HEK293 (cell line): ENCODE data around the gene TLE1.

Experiments used
- CTCF ChIA-PET: fragments of 350-600 bp; formaldehyde crosslinking; extraction: SDS; loops from one replicate; lab custom pipeline; 2021; ENCODE audit warnings: antibody characterized with exemption; lab: Yijun Ruan, JAX
- POLR2A ChIA-PET: fragments of 300-600 bp; formaldehyde crosslinking; extraction: SDS; loops from one replicate; lab custom pipeline; 2020; ENCODE audit warnings: antibody characterized with exemption, inconsistent platforms; lab: Yijun Ruan, JAX
- H3K27ac ChIP-seq: fragments of 200-500 bp; sonication (Bioruptor generic); 2 replicates; pipeline ENCODE4 v1.5.1; 2014; ENCODE audit warnings: low read depth, low read length, control low read depth, inconsistent platforms; ENCODE audit errors: extremely low read depth
- H3K36me3 ChIP-seq, 2 experiments: fragments of 200-500 bp in 1 of 2; sonication (Bioruptor generic) in 1 of 2; 1 replicate in 1 of 2; 2 replicates in 1 of 2; pipeline ENCODE4 v1.5.1; 2014 to 2017; ENCODE audit warnings: inconsistent platforms in 2 of 2, low read length in 2 of 2; ENCODE audit not compliant: control insufficient read depth in 2 of 2, insufficient read depth in 1 of 2
- H3K4me1 ChIP-seq: fragments of 200-500 bp; sonication (Bioruptor generic); 2 replicates; pipeline ENCODE4 v1.5.1; 2014; ENCODE audit warnings: mild to moderate bottlenecking, low read length, inconsistent platforms; ENCODE audit not compliant: control insufficient read depth, insufficient read depth
- H3K4me3 ChIP-seq: 2 replicates; pipeline ENCODE4 v1.5.1; 2011; ENCODE audit warnings: low read depth, mild to moderate bottlenecking, control low read depth, low read length, moderate library complexity
- H3K9me3 ChIP-seq: fragments of 200-500 bp; sonication (Bioruptor generic); 2 replicates; pipeline ENCODE4 v1.5.1; 2014; ENCODE audit warnings: low read depth, low read length, inconsistent platforms; ENCODE audit not compliant: control insufficient read depth, insufficient read depth
- HOXD13 ChIP-seq: sonication (generic); formaldehyde crosslinking; IDR thresholded peaks from 2 replicates; pipeline ENCODE4 v1.8.0; 2022; ENCODE audit warnings: missing genetic modification reagents, borderline replicate concordance
- KLF1 ChIP-seq: fragments of 450-650 bp; formaldehyde crosslinking; IDR thresholded peaks from 2 replicates; pipeline ENCODE4 v1.5.1; 2016; ENCODE audit warnings: missing biosample characterization, missing genetic modification characterization
- MZF1 ChIP-seq: fragments of 450-650 bp; formaldehyde crosslinking; IDR thresholded peaks from 2 replicates; pipeline ENCODE4 v1.5.1; 2017; ENCODE audit warnings: missing biosample characterization, missing genetic modification characterization, borderline replicate concordance
- PRDM1 ChIP-seq: fragments of 450-650 bp; formaldehyde crosslinking; IDR thresholded peaks from 2 replicates; pipeline ENCODE4; 2016; ENCODE audit warnings: missing biosample characterization, missing genetic modification characterization
- SALL2 ChIP-seq: fragments of 450-650 bp; formaldehyde crosslinking; IDR thresholded peaks from 2 replicates; pipeline ENCODE4 v1.5.0; 2017; ENCODE audit warnings: missing biosample characterization, mild to moderate bottlenecking, missing genetic modification characterization, borderline replicate concordance
- SCRT2 ChIP-seq: fragments of 450-650 bp; formaldehyde crosslinking; IDR thresholded peaks from 2 replicates; pipeline ENCODE4 v1.5.1; 2016; ENCODE audit warnings: missing biosample characterization, missing genetic modification characterization
- TCF7L2 ChIP-seq: IDR thresholded peaks from 2 replicates; pipeline ENCODE4 v1.6.1; 2011; ENCODE audit warnings: low read depth, mild to moderate bottlenecking, inconsistent platforms, low read length, moderate library complexity, borderline replicate concordance
- YY1 ChIP-seq: fragments of 450-650 bp; formaldehyde crosslinking; IDR thresholded peaks from 2 replicates; pipeline ENCODE4 v1.5.1; 2018; ENCODE audit warnings: missing biosample characterization, missing genetic modification characterization
- ZBTB20 ChIP-seq: fragments of 450-650 bp; formaldehyde crosslinking; IDR thresholded peaks from 2 replicates; pipeline ENCODE4 v1.5.1; 2016; ENCODE audit warnings: missing biosample characterization, missing genetic modification characterization
- ZBTB48 ChIP-seq: fragments of 450-650 bp; formaldehyde crosslinking; IDR thresholded peaks from 2 replicates; pipeline ENCODE4 v1.5.1; 2016; ENCODE audit warnings: missing biosample characterization, missing genetic modification characterization
- ZNF133 ChIP-seq: fragments of 450-650 bp; formaldehyde crosslinking; IDR thresholded peaks from 2 replicates; pipeline ENCODE4 v1.5.1; 2016; ENCODE audit warnings: missing biosample characterization, missing genetic modification characterization
- ZNF214 ChIP-seq: fragments of 450-650 bp; formaldehyde crosslinking; IDR thresholded peaks from 2 replicates; pipeline ENCODE4 v1.5.1; 2017; ENCODE audit warnings: missing biosample characterization, mild to moderate bottlenecking, missing genetic modification characterization, borderline replicate concordance
- ZNF24 ChIP-seq: fragments of 450-650 bp; formaldehyde crosslinking; IDR thresholded peaks from 2 replicates; pipeline ENCODE4 v1.5.1; 2016; ENCODE audit warnings: missing biosample characterization, missing genetic modification characterization
- ZNF324 ChIP-seq: fragments of 450-650 bp; formaldehyde crosslinking; IDR thresholded peaks from 2 replicates; pipeline ENCODE4 v1.5.1; 2016; ENCODE audit warnings: missing biosample characterization, missing genetic modification characterization
- ZNF391 ChIP-seq: fragments of 450-650 bp; formaldehyde crosslinking; IDR thresholded peaks from 2 replicates; pipeline ENCODE4 v1.5.1; 2016; ENCODE audit warnings: low read depth, missing biosample characterization, missing genetic modification characterization, borderline replicate concordance
- ZNF449 ChIP-seq: fragments of 450-650 bp; formaldehyde crosslinking; IDR thresholded peaks from 2 replicates; pipeline ENCODE4 v1.5.1; 2017; ENCODE audit warnings: missing biosample characterization, mild to moderate bottlenecking, missing genetic modification characterization, moderate library complexity
- ZNF561 ChIP-seq: fragments of 450-650 bp; IDR thresholded peaks from 2 replicates; pipeline ENCODE4 v1.5.1; 2018; ENCODE audit warnings: missing biosample characterization, missing genetic modification characterization, borderline replicate concordance
- ZNF596 ChIP-seq: fragments of 450-650 bp; IDR thresholded peaks from 2 replicates; pipeline ENCODE4 v1.5.0; 2018; ENCODE audit warnings: missing biosample characterization, mild to moderate bottlenecking, missing genetic modification characterization, moderate library complexity
- ZNF629 ChIP-seq: fragments of 450-650 bp; formaldehyde crosslinking; IDR thresholded peaks from 2 replicates; pipeline ENCODE4 v1.5.1; 2017; ENCODE audit warnings: missing biosample characterization, missing genetic modification characterization
- ZNF664 ChIP-seq: fragments of 450-650 bp; formaldehyde crosslinking; IDR thresholded peaks from 2 replicates; pipeline ENCODE4 v1.5.1; 2016; ENCODE audit warnings: missing biosample characterization, missing genetic modification characterization
- ZNF670 ChIP-seq: fragments of 450-650 bp; formaldehyde crosslinking; IDR thresholded peaks from 2 replicates; pipeline ENCODE4 v1.5.1; 2016; ENCODE audit warnings: missing biosample characterization, missing genetic modification characterization, low read depth
- ZNF791 ChIP-seq: fragments of 450-650 bp; formaldehyde crosslinking; IDR thresholded peaks from 2 replicates; pipeline ENCODE4 v1.5.1; 2016; ENCODE audit warnings: missing biosample characterization, missing genetic modification characterization
- ZSCAN30 ChIP-seq: fragments of 450-650 bp; IDR thresholded peaks from 2 replicates; pipeline ENCODE4 v1.5.1; 2018; ENCODE audit warnings: missing biosample characterization, mild to moderate bottlenecking, missing genetic modification characterization, moderate library complexity
- ZSCAN5A ChIP-seq: fragments of 450-650 bp; formaldehyde crosslinking; IDR thresholded peaks from 2 replicates; pipeline ENCODE4 v1.5.1; 2016; ENCODE audit warnings: missing biosample characterization, missing genetic modification characterization
- TF ChIP-seq, protein P1 (sequence below): sonication (generic); formaldehyde crosslinking; IDR thresholded peaks from 2 replicates; pipeline ENCODE4 v1.8.1; 2022; ENCODE audit warnings: mild to moderate bottlenecking, moderate library complexity, missing genetic modification reagents
- TF ChIP-seq, protein P2 (sequence below): fragments of 450-650 bp; formaldehyde crosslinking; optimal IDR thresholded peaks from 2 replicates; pipeline ENCODE3; 2016; ENCODE audit warnings: missing biosample characterization, mild to moderate bottlenecking, missing genetic modification characterization
- TF ChIP-seq, protein P3 (sequence below): fragments of 450-650 bp; formaldehyde crosslinking; IDR thresholded peaks from 2 replicates; pipeline ENCODE4 v1.5.1; 2016; ENCODE audit warnings: missing biosample characterization, missing genetic modification characterization
- TF ChIP-seq, protein P4 (sequence below): fragments of 450-650 bp; formaldehyde crosslinking; IDR thresholded peaks from 2 replicates; pipeline ENCODE4 v1.5.1; 2017; ENCODE audit warnings: missing biosample characterization, missing genetic modification characterization

Gene TLE1

DNA sequence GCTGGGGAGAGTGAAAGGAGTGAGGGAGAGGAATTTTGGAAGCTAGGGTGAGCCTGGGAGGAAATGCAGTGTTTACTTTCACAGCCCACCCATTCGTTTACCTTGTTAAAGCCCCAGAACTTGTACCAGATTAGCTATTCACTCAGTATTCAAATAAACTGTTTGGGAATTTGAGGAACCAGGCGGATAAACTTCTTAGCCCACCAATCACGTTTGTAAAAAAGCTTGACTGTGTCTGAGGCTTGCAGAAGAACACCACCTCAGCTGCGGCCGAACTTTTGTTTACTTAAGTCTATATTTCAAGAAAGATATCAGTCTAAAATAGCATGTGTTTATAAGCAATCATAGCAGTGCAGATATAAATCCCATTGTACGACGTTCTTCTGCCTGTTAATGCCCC is 5.2 kb upstream of the TLE1 start:
- H3K4me1 ChIP-seq = peaks cover 11% of the 10 kb centered on the region
- H3K4me3 ChIP-seq = no peak overlapping the region
- H3K27ac ChIP-seq = no peak overlapping the region; the same call in 1 of the 2 replicates
- H3K36me3 ChIP-seq = no peaks in the 10 kb centered on the region
- H3K9me3 ChIP-seq = no peaks in the 10 kb centered on the region
- ChIA-PET POLR2A (no interaction called here), CTCF (interaction anchor here (0.6 to 1.0 kb wide), 2 partner anchors 8 to 164 kb away, joined by 3 read pairs; no protein-coding TSS in a partner anchor)
- TF ChIP-seq ZSCAN30 (tag by site-specific recombination) (no peak), ZNF133 (tag by site-specific recombination) (no peak), ZNF629 (no peak), KLF1 (no peak), ZNF214 (no peak), ZNF449 (tag by site-specific recombination) (no peak), ZNF324 (tag by site-specific recombination) (no peak), SALL2 (tag by site-specific recombination) (no peak), ZNF561 (tag by site-specific recombination) (no peak), ZNF664 (tag by site-specific recombination) (no peak), PRDM1 (tag by site-specific recombination) (no peak)
- TF ChIP-seq, protein P1, sequence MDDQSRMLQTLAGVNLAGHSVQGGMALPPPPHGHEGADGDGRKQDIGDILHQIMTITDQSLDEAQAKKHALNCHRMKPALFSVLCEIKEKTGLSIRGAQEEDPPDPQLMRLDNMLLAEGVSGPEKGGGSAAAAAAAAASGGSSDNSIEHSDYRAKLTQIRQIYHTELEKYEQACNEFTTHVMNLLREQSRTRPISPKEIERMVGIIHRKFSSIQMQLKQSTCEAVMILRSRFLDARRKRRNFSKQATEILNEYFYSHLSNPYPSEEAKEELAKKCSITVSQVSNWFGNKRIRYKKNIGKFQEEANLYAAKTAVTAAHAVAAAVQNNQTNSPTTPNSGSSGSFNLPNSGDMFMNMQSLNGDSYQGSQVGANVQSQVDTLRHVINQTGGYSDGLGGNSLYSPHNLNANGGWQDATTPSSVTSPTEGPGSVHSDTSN = no peak
- TF ChIP-seq, protein P2, sequence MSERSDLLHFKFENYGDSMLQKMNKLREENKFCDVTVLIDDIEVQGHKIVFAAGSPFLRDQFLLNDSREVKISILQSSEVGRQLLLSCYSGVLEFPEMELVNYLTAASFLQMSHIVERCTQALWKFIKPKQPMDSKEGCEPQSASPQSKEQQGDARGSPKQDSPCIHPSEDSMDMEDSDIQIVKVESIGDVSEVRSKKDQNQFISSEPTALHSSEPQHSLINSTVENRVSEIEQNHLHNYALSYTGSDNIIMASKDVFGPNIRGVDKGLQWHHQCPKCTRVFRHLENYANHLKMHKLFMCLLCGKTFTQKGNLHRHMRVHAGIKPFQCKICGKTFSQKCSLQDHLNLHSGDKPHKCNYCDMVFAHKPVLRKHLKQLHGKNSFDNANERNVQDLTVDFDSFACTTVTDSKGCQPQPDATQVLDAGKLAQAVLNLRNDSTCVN (tag by site-specific recombination) = no peak
- TF ChIP-seq, protein P3, sequence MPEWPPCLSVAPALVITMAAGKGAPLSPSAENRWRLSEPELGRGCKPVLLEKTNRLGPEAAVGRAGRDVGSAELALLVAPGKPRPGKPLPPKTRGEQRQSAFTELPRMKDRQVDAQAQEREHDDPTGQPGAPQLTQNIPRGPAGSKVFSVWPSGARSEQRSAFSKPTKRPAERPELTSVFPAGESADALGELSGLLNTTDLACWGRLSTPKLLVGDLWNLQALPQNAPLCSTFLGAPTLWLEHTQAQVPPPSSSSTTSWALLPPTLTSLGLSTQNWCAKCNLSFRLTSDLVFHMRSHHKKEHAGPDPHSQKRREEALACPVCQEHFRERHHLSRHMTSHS (tag by site-specific recombination) = no peak

DNA sequence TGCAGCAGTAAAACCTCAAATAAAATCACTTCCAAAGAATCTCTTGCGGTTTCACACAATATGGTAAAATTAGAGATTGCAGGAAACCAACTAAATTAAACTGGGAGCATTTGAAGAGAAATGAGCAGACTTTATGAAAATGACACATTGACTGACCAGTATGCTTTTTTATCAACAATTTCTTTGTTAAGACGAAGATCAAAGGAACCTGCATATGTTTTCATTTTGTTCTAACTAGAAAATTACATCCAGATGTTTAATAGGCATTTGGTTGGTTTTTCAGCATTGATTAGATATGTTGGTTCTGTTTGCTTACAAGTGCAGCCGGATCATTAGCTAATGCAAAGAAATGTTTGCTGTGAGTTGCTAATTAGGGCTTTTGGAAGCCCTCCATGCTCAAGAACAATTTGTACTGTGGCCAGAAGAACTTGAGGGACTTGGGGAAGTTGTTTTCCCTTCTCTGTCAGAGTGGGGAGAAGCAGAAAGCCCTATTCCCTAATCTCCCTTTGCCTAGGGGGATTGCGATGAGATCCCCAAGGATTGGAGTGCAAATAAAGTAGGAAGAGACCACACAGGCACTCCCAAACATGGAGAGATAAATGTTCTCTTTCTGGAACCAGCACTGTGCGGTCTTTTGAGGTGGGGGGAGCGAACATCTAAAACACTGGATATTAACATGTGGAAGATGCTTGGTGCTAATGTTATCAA is 4.5 kb upstream of the TLE1 start:
- no peaks in the 10 kb centered on the region for H3K36me3 ChIP-seq
- no peak overlapping the region for H3K4me3 ChIP-seq
- no peak overlapping the region; the same call in 1 of the 2 replicates for H3K27ac ChIP-seq
- ChIA-PET CTCF (interaction anchor here (1.0 kb wide), 1 partner anchor 8 kb away, joined by 3 read pairs; no protein-coding TSS in a partner anchor), POLR2A (no interaction called here)
- H3K9me3 ChIP-seq = no peaks in the 10 kb centered on the region
- peaks cover 11% of the 10 kb centered on the region for H3K4me1 ChIP-seq
- TF ChIP-seq ZNF670 = no peak
- no peak for TF ChIP-seq HOXD13 (CRISPR knock-in tag)
- TF ChIP-seq ZNF791 (tag by site-specific recombination) = no peak
- no peak for TF ChIP-seq ZNF24
- TF ChIP-seq YY1 (tag by site-specific recombination) = no peak
- 0 out of 2 replicates have a peak, but pooled peaks have one; percentile 27 for TF ChIP-seq ZBTB48 (tag by site-specific recombination)
- no peak for TF ChIP-seq ZNF596 (tag by site-specific recombination)
- no peak for TF ChIP-seq ZNF391 (tag by site-specific recombination)
- no peak for TF ChIP-seq ZSCAN5A (tag by site-specific recombination)
- peak; percentile 73; the same call in 1 of the 2 replicates for TF ChIP-seq TCF7L2
- TF ChIP-seq MZF1 (tag by site-specific recombination) = peak; percentile 97
- TF ChIP-seq ZBTB20 (tag by site-specific recombination) = no peak
- TF ChIP-seq, protein P4, sequence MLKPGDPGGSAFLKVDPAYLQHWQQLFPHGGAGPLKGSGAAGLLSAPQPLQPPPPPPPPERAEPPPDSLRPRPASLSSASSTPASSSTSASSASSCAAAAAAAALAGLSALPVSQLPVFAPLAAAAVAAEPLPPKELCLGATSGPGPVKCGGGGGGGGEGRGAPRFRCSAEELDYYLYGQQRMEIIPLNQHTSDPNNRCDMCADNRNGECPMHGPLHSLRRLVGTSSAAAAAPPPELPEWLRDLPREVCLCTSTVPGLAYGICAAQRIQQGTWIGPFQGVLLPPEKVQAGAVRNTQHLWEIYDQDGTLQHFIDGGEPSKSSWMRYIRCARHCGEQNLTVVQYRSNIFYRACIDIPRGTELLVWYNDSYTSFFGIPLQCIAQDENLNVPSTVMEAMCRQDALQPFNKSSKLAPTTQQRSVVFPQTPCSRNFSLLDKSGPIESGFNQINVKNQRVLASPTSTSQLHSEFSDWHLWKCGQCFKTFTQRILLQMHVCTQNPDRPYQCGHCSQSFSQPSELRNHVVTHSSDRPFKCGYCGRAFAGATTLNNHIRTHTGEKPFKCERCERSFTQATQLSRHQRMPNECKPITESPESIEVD = no peak
- TF ChIP-seq SCRT2 (tag by site-specific recombination) = no peak
